ENCODE results near the gene SEMA4D.
"Not testable (repeated sequence)": the region's sequence is repeated elsewhere in the genome, so short reads cannot be mapped to it uniquely, and the experiment has no call there.

SEMA4D gene

DNA sequence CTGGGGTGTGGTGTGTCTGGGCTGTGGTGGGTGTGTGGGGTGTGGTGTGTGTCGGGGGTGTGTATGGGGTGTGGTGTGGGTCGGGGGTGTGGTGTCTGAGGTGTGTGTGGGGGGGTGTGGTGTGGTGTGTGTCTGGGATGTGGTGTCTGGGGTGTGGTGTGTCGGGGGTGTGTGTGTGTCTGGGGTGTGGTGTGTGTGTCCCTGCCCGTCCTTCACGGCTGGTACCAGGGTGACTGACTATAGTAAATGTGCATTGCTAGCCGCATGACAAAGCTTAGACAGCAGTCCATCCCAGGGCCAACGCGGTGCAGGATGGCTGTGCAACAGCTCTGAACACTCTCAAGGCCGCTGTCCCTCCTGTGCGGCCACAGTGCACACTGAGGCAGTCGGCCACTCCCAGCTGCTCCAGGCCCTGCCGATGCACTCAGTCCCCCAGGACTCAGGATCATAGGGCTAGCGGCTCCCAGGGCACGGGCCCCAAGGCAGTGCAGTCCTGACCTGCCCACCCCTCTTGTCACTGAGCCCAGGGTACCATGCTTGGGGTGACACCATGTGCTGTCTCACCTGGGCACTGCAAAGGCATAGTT lies 125.6 kb downstream of the SEMA4D start:
- Histone ChIP-seq H3K18ac (ENCODE audit: low read length) (no peak overlapping the region), H2BK5ac (ENCODE audit: low read length) (no peak overlapping the region), H3K4ac (ENCODE audit: low read depth, low read length) (no peak overlapping the region), H3K79me1 (ENCODE audit: low read length) (no peaks in the 10 kb centered on the region), H2BK15ac (replicated peaks; ENCODE audit: low read depth) (no peak overlapping the region), H4K5ac (ENCODE audit: low read length) (no peak overlapping the region), H3K9ac (ENCODE audit: low read length) (no peak overlapping the region), H2AK5ac (ENCODE audit: low read length) (no peak overlapping the region), H3K4me2 (ENCODE audit: low read length) (no peak overlapping the region), H3K56ac (ENCODE audit: low read length) (no peak overlapping the region), H3K27ac (ENCODE audit: low read depth, low read length) (no peak overlapping the region), H2BK120ac (ENCODE audit: low read depth, low read length) (no peak overlapping the region), H3K27me3 (ENCODE audit: insufficient read depth, low read length, poor library complexity) (no peaks in the 10 kb centered on the region), H3K79me2 (ENCODE audit: control insufficient read depth, insufficient read depth, low read length) (no peaks in the 10 kb centered on the region), H3K4me3 (ENCODE audit: low read length) (no peak overlapping the region), H4K8ac (ENCODE audit: low read depth, low read length) (no peak overlapping the region), H3K4me1 (ENCODE audit: control insufficient read depth, low read depth, low read length) (peaks cover 1% of the 10 kb centered on the region), H3K36me3 (ENCODE audit: control insufficient read depth, insufficient read depth, low read length) (no peaks in the 10 kb centered on the region), H3K23ac (ENCODE audit: low read length) (no peak overlapping the region)
- peak; percentile 6 for DNase-seq
- no CpG with 5 or more reads among the region's 14 CpGs for WGBS (ENCODE audit: extremely low coverage, insufficient coverage, low lambda C conversion rate)

DNA sequence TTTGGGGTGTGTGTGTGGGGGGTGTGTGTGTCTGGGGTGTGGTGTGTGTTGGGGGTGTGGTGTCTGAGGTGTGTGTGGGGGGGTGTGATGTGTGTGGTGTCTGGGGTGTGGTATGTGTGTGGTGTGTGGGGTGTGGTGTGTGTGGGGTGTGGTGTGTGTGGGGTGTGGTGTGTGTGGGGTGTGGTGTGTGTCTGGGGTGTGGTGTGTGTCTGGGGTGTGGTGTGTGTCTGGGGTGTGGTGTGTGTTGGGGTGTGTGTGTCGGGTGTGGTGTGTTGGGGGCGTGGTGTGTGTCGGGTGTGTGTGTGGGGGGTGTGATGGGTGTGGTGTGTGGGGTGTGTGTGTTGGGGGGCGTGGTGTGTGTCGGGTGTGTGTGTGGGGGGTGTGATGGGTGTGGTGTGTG lies 126.1 kb downstream of the SEMA4D start:
- WGBS (ENCODE audit: extremely low coverage, insufficient coverage, low lambda C conversion rate), result no CpG with 5 or more reads among the region's 5 CpGs
- not testable (repeated sequence) for H3K4me3 ChIP-seq (ENCODE audit: low read length); H3K79me2 ChIP-seq (ENCODE audit: control insufficient read depth, insufficient read depth, low read length); H3K4me2 ChIP-seq (ENCODE audit: low read length); H3K9ac ChIP-seq (ENCODE audit: low read length); H3K18ac ChIP-seq (ENCODE audit: low read length); H2AK5ac ChIP-seq (ENCODE audit: low read length); H2BK5ac ChIP-seq (ENCODE audit: low read length); H3K36me3 ChIP-seq (ENCODE audit: control insufficient read depth, insufficient read depth, low read length); H4K5ac ChIP-seq (ENCODE audit: low read length); H3K79me1 ChIP-seq (ENCODE audit: low read length); H3K4ac ChIP-seq (ENCODE audit: low read depth, low read length); H4K8ac ChIP-seq (ENCODE audit: low read depth, low read length); DNase-seq; H3K23ac ChIP-seq (ENCODE audit: low read length); H3K4me1 ChIP-seq (ENCODE audit: control insufficient read depth, low read depth, low read length); H2BK120ac ChIP-seq (ENCODE audit: low read depth, low read length); H3K56ac ChIP-seq (ENCODE audit: low read length); H2BK15ac ChIP-seq (replicated peaks; ENCODE audit: low read depth); H3K27ac ChIP-seq (ENCODE audit: low read depth, low read length); H3K27me3 ChIP-seq (ENCODE audit: insufficient read depth, low read length, poor library complexity)

DNA sequence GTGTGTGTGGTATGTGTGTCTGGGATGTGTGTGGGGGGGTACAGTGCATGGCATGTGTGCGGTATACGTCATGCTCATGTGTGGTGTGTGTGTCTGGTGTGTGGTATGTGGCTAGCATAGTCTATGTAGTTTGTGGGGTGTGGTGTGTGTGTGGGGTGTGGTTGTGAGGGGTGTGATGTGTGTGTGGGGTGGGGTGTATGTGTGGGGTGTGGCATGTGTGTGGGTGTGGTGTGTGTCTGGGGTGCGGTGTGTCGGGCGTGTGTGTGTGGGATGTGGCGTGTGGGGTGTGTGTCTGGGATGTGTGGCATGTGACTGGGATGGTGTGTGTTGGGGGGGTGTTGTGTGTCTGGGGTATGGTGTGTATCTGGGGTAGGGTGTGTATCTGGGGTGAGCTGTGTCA lies 127.3 kb downstream of the SEMA4D start:
- no peaks in the 10 kb centered on the region for H3K27me3 ChIP-seq (ENCODE audit: insufficient read depth, low read length, poor library complexity)
- H3K9ac ChIP-seq (ENCODE audit: low read length), result no peak overlapping the region
- no peak overlapping the region for H3K27ac ChIP-seq (ENCODE audit: low read depth, low read length)
- no peaks in the 10 kb centered on the region for H3K36me3 ChIP-seq (ENCODE audit: control insufficient read depth, insufficient read depth, low read length)
- no peak overlapping the region for H3K4ac ChIP-seq (ENCODE audit: low read depth, low read length)
- no peaks in the 10 kb centered on the region for H3K79me2 ChIP-seq (ENCODE audit: control insufficient read depth, insufficient read depth, low read length)
- no peak overlapping the region for H2BK15ac ChIP-seq (replicated peaks; ENCODE audit: low read depth)
- no peak overlapping the region for H2BK5ac ChIP-seq (ENCODE audit: low read length)
- peaks cover 1% of the 10 kb centered on the region for H3K4me1 ChIP-seq (ENCODE audit: control insufficient read depth, low read depth, low read length)
- H3K56ac ChIP-seq (ENCODE audit: low read length), result no peak overlapping the region
- no peak overlapping the region for H3K18ac ChIP-seq (ENCODE audit: low read length)
- no peak overlapping the region for H2AK5ac ChIP-seq (ENCODE audit: low read length)
- H2BK120ac ChIP-seq (ENCODE audit: low read depth, low read length), result no peak overlapping the region
- DNase-seq, result no peak
- WGBS (ENCODE audit: extremely low coverage, insufficient coverage, low lambda C conversion rate), result 100% methylated on average over 3 of the region's 6 CpGs
- no peak overlapping the region for H3K4me2 ChIP-seq (ENCODE audit: low read length)
- no peak overlapping the region for H4K5ac ChIP-seq (ENCODE audit: low read length)
- H3K79me1 ChIP-seq (ENCODE audit: low read length), result no peaks in the 10 kb centered on the region
- H3K23ac ChIP-seq (ENCODE audit: low read length), result no peak overlapping the region
- H4K8ac ChIP-seq (ENCODE audit: low read depth, low read length), result no peak overlapping the region
- no peak overlapping the region for H3K4me3 ChIP-seq (ENCODE audit: low read length)

DNA sequence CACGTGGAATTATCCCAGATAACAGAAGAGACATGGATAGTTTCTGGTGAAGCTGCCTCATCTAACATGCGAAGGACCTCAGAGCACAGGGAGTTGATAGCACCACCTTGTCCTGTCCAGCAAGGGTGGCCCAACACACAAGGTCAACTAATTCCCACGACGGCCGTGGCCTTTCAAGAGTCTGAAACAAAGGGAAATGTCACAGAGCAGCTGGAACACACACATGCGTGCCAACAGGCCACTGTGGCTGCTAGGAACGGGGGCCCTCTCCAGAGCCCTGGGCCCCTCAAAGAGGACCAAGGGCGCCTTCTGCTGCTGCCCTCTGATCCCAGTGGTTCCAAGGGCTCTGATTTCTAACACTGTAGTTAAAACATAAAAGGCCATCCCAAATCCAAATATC lies 128.9 kb downstream of the SEMA4D start:
- Histone ChIP-seq H2BK120ac (ENCODE audit: low read depth, low read length) (no peak overlapping the region), H3K27me3 (ENCODE audit: insufficient read depth, low read length, poor library complexity) (no peaks in the 10 kb centered on the region), H3K79me2 (ENCODE audit: control insufficient read depth, insufficient read depth, low read length) (no peaks in the 10 kb centered on the region), H3K4me2 (ENCODE audit: low read length) (no peak overlapping the region), H3K56ac (ENCODE audit: low read length) (no peak overlapping the region), H4K5ac (ENCODE audit: low read length) (no peak overlapping the region), H2AK5ac (ENCODE audit: low read length) (no peak overlapping the region), H3K36me3 (ENCODE audit: control insufficient read depth, insufficient read depth, low read length) (no peaks in the 10 kb centered on the region), H3K4ac (ENCODE audit: low read depth, low read length) (no peak overlapping the region), H2BK15ac (replicated peaks; ENCODE audit: low read depth) (no peak overlapping the region), H3K4me1 (ENCODE audit: control insufficient read depth, low read depth, low read length) (no peaks in the 10 kb centered on the region), H3K4me3 (ENCODE audit: low read length) (no peak overlapping the region), H3K9ac (ENCODE audit: low read length) (no peak overlapping the region), H3K27ac (ENCODE audit: low read depth, low read length) (no peak overlapping the region), H3K79me1 (ENCODE audit: low read length) (no peaks in the 10 kb centered on the region), H3K23ac (ENCODE audit: low read length) (no peak overlapping the region), H2BK5ac (ENCODE audit: low read length) (no peak overlapping the region), H3K18ac (ENCODE audit: low read length) (no peak overlapping the region), H4K8ac (ENCODE audit: low read depth, low read length) (no peak overlapping the region)
- no CpG with 5 or more reads among the region's 8 CpGs for WGBS (ENCODE audit: extremely low coverage, insufficient coverage, low lambda C conversion rate)
- no peak for DNase-seq

DNA sequence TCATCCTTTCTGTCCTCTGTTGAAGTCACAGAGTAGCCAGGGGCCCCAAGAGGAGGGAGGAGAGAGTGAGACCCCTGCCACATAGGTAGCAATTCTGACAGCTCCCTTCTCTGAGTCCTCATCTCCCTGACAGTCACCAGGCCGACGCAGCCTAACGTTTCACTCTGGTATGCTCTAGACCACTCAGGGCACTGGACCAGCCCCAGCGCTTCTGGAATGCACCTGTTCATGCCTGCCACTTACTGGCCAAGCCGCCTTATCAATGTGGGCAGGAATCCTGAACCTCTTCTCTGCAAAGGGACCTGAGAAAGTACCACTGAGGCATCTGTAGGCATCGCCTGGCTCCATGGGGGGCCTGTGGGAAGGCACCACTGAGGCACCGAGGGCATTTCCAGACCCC lies 129.4 kb downstream of the SEMA4D start:
- H3K23ac ChIP-seq (ENCODE audit: low read length), result no peak overlapping the region
- no peaks in the 10 kb centered on the region for H3K27me3 ChIP-seq (ENCODE audit: insufficient read depth, low read length, poor library complexity)
- H3K56ac ChIP-seq (ENCODE audit: low read length), result no peak overlapping the region
- no peak overlapping the region for H3K18ac ChIP-seq (ENCODE audit: low read length)
- no peaks in the 10 kb centered on the region for H3K36me3 ChIP-seq (ENCODE audit: control insufficient read depth, insufficient read depth, low read length)
- no peak overlapping the region for H4K5ac ChIP-seq (ENCODE audit: low read length)
- H3K27ac ChIP-seq (ENCODE audit: low read depth, low read length), result no peak overlapping the region
- WGBS (ENCODE audit: extremely low coverage, insufficient coverage, low lambda C conversion rate), result no CpG with 5 or more reads among the region's 7 CpGs
- H2BK15ac ChIP-seq (replicated peaks; ENCODE audit: low read depth), result no peak overlapping the region
- H2BK5ac ChIP-seq (ENCODE audit: low read length), result no peak overlapping the region
- no peaks in the 10 kb centered on the region for H3K4me1 ChIP-seq (ENCODE audit: control insufficient read depth, low read depth, low read length)
- H3K79me1 ChIP-seq (ENCODE audit: low read length), result no peaks in the 10 kb centered on the region
- no peak overlapping the region for H2AK5ac ChIP-seq (ENCODE audit: low read length)
- H3K79me2 ChIP-seq (ENCODE audit: control insufficient read depth, insufficient read depth, low read length), result no peaks in the 10 kb centered on the region
- no peak overlapping the region for H3K4me2 ChIP-seq (ENCODE audit: low read length)
- no peak overlapping the region for H3K4me3 ChIP-seq (ENCODE audit: low read length)
- H2BK120ac ChIP-seq (ENCODE audit: low read depth, low read length), result no peak overlapping the region
- DNase-seq, result no peak
- no peak overlapping the region for H3K4ac ChIP-seq (ENCODE audit: low read depth, low read length)
- H4K8ac ChIP-seq (ENCODE audit: low read depth, low read length), result no peak overlapping the region
- no peak overlapping the region for H3K9ac ChIP-seq (ENCODE audit: low read length)

DNA sequence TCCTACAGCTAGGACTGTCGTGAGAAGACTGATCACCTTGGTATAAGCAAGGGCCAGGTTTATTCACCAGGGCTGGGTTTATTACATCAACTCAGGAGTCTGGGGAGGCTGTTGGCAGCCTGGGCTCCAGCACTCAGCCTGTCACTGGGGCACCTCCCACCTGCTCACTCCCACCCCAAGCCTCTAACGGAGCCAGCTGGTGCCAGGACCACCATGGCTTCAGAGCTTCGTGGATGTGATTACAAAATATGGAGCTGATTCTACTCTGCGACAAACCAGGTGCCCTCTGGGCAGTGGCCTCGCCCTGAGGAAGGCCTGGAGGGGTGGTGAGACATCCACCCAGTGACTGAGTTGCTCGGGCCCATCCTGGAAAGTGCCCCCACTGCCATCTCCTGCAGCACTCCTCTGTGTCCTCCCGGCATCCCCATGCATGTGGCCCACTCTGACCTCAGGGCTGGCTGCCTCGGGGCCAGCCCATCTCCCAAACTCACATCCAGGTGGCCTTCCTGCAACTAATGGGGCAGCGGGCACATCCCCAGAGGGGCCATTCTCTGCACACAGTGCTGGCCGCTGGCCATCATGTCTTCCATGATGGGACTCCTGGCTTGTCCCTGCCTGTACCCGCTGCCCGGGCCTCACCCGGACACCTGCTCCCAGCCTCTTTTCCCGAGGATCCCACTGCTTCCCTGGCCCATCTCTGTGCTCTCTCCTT lies 130.0 kb downstream of the SEMA4D start:
- H3K27ac ChIP-seq (ENCODE audit: low read depth, low read length), result no peak overlapping the region
- DNase-seq, result no peak
- no peak overlapping the region for H2BK15ac ChIP-seq (replicated peaks; ENCODE audit: low read depth)
- no peak overlapping the region for H3K4me2 ChIP-seq (ENCODE audit: low read length)
- no peaks in the 10 kb centered on the region for H3K27me3 ChIP-seq (ENCODE audit: insufficient read depth, low read length, poor library complexity)
- no peaks in the 10 kb centered on the region for H3K36me3 ChIP-seq (ENCODE audit: control insufficient read depth, insufficient read depth, low read length)
- no peak overlapping the region for H4K8ac ChIP-seq (ENCODE audit: low read depth, low read length)
- no peaks in the 10 kb centered on the region for H3K79me2 ChIP-seq (ENCODE audit: control insufficient read depth, insufficient read depth, low read length)
- H2BK120ac ChIP-seq (ENCODE audit: low read depth, low read length), result no peak overlapping the region
- H3K18ac ChIP-seq (ENCODE audit: low read length), result no peak overlapping the region
- no CpG with 5 or more reads among the region's 14 CpGs for WGBS (ENCODE audit: extremely low coverage, insufficient coverage, low lambda C conversion rate)
- no peak overlapping the region for H3K4ac ChIP-seq (ENCODE audit: low read depth, low read length)
- no peak overlapping the region for H3K9ac ChIP-seq (ENCODE audit: low read length)
- H3K23ac ChIP-seq (ENCODE audit: low read length), result no peak overlapping the region
- no peak overlapping the region for H2BK5ac ChIP-seq (ENCODE audit: low read length)
- H3K4me3 ChIP-seq (ENCODE audit: low read length), result no peak overlapping the region
- no peak overlapping the region for H4K5ac ChIP-seq (ENCODE audit: low read length)
- no peak overlapping the region for H2AK5ac ChIP-seq (ENCODE audit: low read length)
- H3K56ac ChIP-seq (ENCODE audit: low read length), result no peak overlapping the region
- no peaks in the 10 kb centered on the region for H3K4me1 ChIP-seq (ENCODE audit: control insufficient read depth, low read depth, low read length)
- H3K79me1 ChIP-seq (ENCODE audit: low read length), result no peaks in the 10 kb centered on the region

Data from mesendoderm (in vitro differentiated cells).